Measurements from ENCODE around the gene SVBP. TPM values are rescaled to one million over a fixed set of nuclear protein-coding genes. Genes with fewer than 3 reads are reported as not detected.
A peak's percentile ranks its signal among the peaks of the same experiment; 100 is the strongest.

Gene SVBP
- polyA plus RNA-seq, 2 of the 4 experiments (the other 2 are of a cell fraction): 9.1 to 24.8 TPM

- ATAC-seq (no peak), DNase-seq (ENCODE audit: low read depth in 1 of 2, low spot score in 1 of 2) (no peak), FAIRE-seq (no peak)
- Histone ChIP-seq H3K4me2 (no peak overlapping the region), H3K27ac (peak overlapping the region in 1 of 2 experiments; percentile 21; a peak in 1 of 6 replicates), H3K4me3 (no peak overlapping the region), H3K4me1 (peaks cover 33% of the 10 kb centered on the region), H3K9me3 (no peaks in the 10 kb centered on the region)
- ChIA-PET CTCF (interaction anchor here (0.6 to 1.8 kb wide), 3 partner anchors 22 to 798 kb away, joined by 3 to 4 read pairs (median 4); partner anchors contain the start of gene ZNF691), POLR2A (interaction anchor here (3.1 kb wide), 1 partner anchor 22 kb away, joined by 14 read pairs; the partner anchor contains the start of gene ZNF691)
- 92% methylated on average over 4 of the region's 4 CpGs for WGBS (ENCODE audit: missing lambda C conversion rate)
- TF ChIP-seq NFE2L2 (conservative IDR thresholded peaks at IDR 0.05; ENCODE audit: low read length) (no peak), SREBF2 (IDR thresholded peaks at IDR 0.05) (no peak), POLR2A (IDR thresholded peaks at IDR 0.05; ENCODE audit: low read length) (no peak), JUN (IDR thresholded peaks at IDR 0.05) (no peak), KDM1A (IDR thresholded peaks at IDR 0.05; ENCODE audit: low read depth) (no peak)
- TF ChIP-seq, protein P1, sequence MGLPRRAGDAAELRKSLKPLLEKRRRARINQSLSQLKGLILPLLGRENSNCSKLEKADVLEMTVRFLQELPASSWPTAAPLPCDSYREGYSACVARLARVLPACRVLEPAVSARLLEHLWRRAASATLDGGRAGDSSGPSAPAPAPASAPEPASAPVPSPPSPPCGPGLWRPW (IDR thresholded peaks at IDR 0.05): no peak
- TF ChIP-seq, protein P2, sequence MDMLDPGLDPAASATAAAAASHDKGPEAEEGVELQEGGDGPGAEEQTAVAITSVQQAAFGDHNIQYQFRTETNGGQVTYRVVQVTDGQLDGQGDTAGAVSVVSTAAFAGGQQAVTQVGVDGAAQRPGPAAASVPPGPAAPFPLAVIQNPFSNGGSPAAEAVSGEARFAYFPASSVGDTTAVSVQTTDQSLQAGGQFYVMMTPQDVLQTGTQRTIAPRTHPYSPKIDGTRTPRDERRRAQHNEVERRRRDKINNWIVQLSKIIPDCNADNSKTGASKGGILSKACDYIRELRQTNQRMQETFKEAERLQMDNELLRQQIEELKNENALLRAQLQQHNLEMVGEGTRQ (IDR thresholded peaks at IDR 0.05): no peak
These were observed 7.4 kb upstream of the SVBP start for GRCh38 chr1:42824481-42825035.

DNA sequence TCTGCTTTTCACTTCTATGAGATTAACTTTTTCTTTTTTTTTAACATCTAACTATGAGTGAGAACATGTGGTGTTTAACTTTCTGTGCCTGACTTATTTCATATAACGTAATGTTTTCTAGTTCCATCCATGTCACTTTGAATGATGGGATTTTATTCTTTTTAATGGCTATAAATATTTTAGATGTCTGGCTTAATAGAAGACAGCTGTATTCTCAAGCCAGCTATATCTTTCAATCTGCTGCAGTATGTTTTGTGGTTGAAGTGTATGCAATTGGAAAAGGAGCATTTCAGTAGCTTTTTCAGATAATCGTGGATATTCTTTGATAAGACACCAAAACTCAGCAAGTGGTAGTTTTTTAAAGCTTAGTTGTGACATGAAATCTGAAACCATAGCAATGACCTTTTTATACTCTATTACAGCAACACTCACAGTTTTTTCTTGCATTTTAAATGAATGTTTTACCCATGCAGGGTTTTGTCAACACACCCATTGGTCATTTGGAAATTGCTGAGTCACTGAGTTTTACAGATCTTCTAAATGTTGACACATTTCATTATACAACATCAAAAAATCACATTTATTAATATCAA lies 5.7 kb upstream of the SVBP start:
- peak in 1 of 2 experiments; percentile 25 for DNase-seq (ENCODE audit: low read depth in 1 of 2, low spot score in 1 of 2)
- CTCF ChIA-PET: no interaction called here
- TF ChIP-seq MAFK (IDR thresholded peaks at IDR 0.05; ENCODE audit: partially characterized antibody) (peak; percentile 98), FOSL2 (IDR thresholded peaks at IDR 0.05) (no peak), FOSL2 (CRISPR knock-in tag; IDR thresholded peaks at IDR 0.05) (0 out of 2 replicates have a peak, but pooled peaks have one; percentile 12), HMGXB4 (CRISPR knock-in tag; IDR thresholded peaks at IDR 0.05; ENCODE audit: borderline replicate concordance) (no peak), NFE2L2 (conservative IDR thresholded peaks at IDR 0.05; ENCODE audit: low read length) (peak; percentile 97)
- TF ChIP-seq, protein P3, sequence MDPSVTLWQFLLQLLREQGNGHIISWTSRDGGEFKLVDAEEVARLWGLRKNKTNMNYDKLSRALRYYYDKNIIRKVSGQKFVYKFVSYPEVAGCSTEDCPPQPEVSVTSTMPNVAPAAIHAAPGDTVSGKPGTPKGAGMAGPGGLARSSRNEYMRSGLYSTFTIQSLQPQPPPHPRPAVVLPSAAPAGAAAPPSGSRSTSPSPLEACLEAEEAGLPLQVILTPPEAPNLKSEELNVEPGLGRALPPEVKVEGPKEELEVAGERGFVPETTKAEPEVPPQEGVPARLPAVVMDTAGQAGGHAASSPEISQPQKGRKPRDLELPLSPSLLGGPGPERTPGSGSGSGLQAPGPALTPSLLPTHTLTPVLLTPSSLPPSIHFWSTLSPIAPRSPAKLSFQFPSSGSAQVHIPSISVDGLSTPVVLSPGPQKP (IDR thresholded peaks at IDR 0.05; ENCODE audit: low read depth, low read length): no peak
- no peak overlapping the region for H3K4me3 ChIP-seq
- WGBS (ENCODE audit: missing lambda C conversion rate): 58% methylated on average over 2 of the region's 2 CpGs
- ATAC-seq: no peak
- H3K4me1 ChIP-seq: peaks cover 34% of the 10 kb centered on the region
- POLR2A ChIA-PET: interaction anchor here (3.1 kb wide), 1 partner anchor 24 kb away, joined by 14 read pairs; the partner anchor contains the start of gene ZNF691
- H3K9me3 ChIP-seq: no peaks in the 10 kb centered on the region
- peak overlapping the region; percentile 60 for H3K4me2 ChIP-seq
- peak; percentile 63 for FAIRE-seq
- H3K27ac ChIP-seq: peak overlapping the region; percentile 70 to 77

DNA sequence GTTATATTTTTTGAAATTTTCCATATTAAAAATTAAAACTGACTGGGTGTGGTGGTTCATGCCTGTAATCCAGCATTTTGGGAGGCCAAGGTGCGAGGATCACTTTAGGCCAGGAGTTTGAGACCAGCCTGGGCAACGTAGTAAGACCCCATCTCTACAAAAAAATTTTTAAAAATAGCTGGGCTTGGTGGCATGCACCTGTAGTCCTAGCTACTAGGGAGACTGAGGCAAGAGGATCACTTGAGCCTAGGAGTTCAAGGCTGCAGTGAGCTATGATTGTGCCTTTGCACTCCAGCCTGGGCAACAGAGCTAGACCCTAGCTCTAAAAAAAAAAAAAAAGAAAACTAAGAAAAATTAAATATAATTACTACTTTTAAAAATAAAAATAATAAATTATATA lies 4.5 kb upstream of the SVBP start:
- Histone ChIP-seq H3K4me2 (no peak overlapping the region), H3K4me1 (peaks cover 35% of the 10 kb centered on the region), H3K4me3 (no peak overlapping the region), H3K27ac (peak overlapping the region in 1 of 2 experiments; percentile 77; a peak in 1 of 6 replicates), H3K9me3 (no peaks in the 10 kb centered on the region)
- DNase-seq (ENCODE audit: low read depth in 1 of 2, low spot score in 1 of 2): no peak
- ChIA-PET CTCF (interaction anchor here (1.7 kb wide), 1 partner anchor 252 kb away, joined by 5 read pairs; no protein-coding TSS in a partner anchor), POLR2A (interaction anchor here (1.0 kb wide), 1 partner anchor 54 kb away, joined by 7 read pairs; no protein-coding TSS in a partner anchor)
- 91% methylated on average over 2 of the region's 2 CpGs for WGBS (ENCODE audit: missing lambda C conversion rate)
- no peak for ATAC-seq
- FAIRE-seq: no peak
- TF ChIP-seq HDAC2 (IDR thresholded peaks at IDR 0.05) (no peak), CHD4 (IDR thresholded peaks at IDR 0.05; ENCODE audit: borderline replicate concordance) (no peak), GATA3 (IDR thresholded peaks at IDR 0.05; ENCODE audit: borderline replicate concordance) (no peak), HOXA7 (CRISPR knock-in tag; IDR thresholded peaks at IDR 0.05) (no peak), ESRRA (IDR thresholded peaks at IDR 0.05; ENCODE audit: borderline replicate concordance, low read length) (no peak), TFCP2L1 (CRISPR knock-in tag; IDR thresholded peaks at IDR 0.05) (no peak), MYC (IDR thresholded peaks at IDR 0.05; ENCODE audit: borderline replicate concordance, low read length) (no peak), FOSL2 (IDR thresholded peaks at IDR 0.05) (no peak), FOSL2 (CRISPR knock-in tag; IDR thresholded peaks at IDR 0.05) (no peak), CBX2 (IDR thresholded peaks at IDR 0.05; ENCODE audit: borderline replicate concordance, low read depth) (no peak), MAX (IDR thresholded peaks at IDR 0.05) (no peak)
- TF ChIP-seq, protein P3 (IDR thresholded peaks at IDR 0.05; ENCODE audit: low read depth, low read length): no peak

Data from A549 (cell line).